OCI-LY1 (cell line): ENCODE results near the gene CARM1.

Source experiments
- EZH2 ChIP-seq: fragments of 200-600 bp; sonication (generic), shearing (Covaris generic); IDR thresholded peaks from 2 replicates; pipeline ENCODE4 v1.8.0; 2017; ENCODE audit warnings: borderline replicate concordance, mixed run types, mild to moderate bottlenecking, antibody characterized with exemption, low read length, moderate library complexity, mixed read lengths
- TF ChIP-seq, protein P1 (sequence below): fragments of 200-600 bp; sonication (generic), shearing (Covaris generic); IDR thresholded peaks from 2 replicates; pipeline ENCODE4 v1.5.1; 2017; ENCODE audit warnings: mild to moderate bottlenecking, antibody characterized with exemption, low read length, moderate library complexity, mixed read lengths

- TF ChIP-seq, protein P1, sequence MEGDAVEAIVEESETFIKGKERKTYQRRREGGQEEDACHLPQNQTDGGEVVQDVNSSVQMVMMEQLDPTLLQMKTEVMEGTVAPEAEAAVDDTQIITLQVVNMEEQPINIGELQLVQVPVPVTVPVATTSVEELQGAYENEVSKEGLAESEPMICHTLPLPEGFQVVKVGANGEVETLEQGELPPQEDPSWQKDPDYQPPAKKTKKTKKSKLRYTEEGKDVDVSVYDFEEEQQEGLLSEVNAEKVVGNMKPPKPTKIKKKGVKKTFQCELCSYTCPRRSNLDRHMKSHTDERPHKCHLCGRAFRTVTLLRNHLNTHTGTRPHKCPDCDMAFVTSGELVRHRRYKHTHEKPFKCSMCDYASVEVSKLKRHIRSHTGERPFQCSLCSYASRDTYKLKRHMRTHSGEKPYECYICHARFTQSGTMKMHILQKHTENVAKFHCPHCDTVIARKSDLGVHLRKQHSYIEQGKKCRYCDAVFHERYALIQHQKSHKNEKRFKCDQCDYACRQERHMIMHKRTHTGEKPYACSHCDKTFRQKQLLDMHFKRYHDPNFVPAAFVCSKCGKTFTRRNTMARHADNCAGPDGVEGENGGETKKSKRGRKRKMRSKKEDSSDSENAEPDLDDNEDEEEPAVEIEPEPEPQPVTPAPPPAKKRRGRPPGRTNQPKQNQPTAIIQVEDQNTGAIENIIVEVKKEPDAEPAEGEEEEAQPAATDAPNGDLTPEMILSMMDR, result no peak
- TF ChIP-seq EZH2, result no peak
These were observed 42.5 kb downstream of the CARM1 start for GRCh38 chr19:10913716-10914340.
